Fibroblast of gingiva (primary cell): ENCODE results near the gene P4HB.

ENCODE experiments used
- DNase-seq: peaks from one replicate; pipeline ENCODE4 v3.0.0-alpha.2; 2011; ENCODE audit warnings: low read depth

Gene P4HB

DNA sequence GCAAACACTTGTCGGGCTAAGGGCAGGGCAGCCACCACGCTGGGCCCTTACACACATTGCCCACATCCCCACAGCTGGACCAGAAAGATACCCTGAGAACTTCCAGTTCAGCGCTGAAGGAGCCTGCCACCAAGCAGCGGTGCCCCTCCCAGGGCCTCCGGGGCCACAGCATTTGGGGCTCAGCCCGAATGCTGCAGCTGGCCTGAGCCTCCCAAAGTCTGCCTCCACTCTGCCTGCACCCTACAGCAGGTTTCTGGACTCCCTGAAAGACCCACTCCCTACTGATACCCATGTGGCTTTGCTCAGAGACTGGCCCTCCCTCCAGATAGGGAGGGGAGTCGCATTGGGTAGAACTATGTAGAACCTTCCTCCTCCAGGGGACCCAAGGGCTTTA lies 28.8 kb downstream of the P4HB start:
- no peak for DNase-seq

DNA sequence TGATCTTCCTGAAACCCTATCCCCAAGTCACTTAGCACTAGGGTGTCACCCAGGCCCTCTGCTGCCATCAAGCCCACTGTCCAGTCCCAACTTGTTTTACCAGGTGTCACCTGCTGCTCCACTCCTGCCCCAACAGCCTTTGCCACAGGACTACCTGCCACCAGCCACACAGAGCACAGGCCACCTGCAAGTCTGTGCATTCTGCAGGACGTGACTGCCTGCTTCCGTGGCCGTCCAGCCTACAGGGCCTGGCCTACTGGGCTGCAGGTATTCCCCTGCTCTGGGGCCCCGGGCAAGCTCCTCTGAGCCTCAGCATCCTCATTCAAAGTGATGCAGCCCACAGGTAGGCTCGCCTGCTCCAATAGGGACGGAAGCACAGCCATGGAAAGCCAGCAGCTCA lies 30.5 kb downstream of the P4HB start:
- DNase-seq = no peak

DNA sequence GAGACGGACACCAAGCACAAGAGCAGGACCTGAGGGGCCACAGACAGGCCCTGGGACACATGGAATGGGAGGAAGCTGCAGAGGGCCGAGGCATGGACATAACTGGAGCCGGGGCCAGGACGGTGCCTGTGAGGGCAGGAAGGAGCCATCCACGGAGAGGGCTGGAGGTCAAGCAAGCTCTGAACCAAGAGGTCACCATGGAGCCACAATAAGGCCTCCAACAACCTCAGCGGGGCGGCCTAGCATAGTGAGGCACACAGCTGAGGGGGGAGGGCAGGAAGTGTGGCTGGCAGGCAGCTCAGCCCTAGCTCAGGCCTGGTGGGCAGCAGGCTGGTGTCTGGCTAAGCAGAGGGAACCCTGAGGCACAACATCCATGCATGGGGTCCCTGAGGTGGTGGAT lies 31.7 kb downstream of the P4HB start:
- no peak for DNase-seq

DNA sequence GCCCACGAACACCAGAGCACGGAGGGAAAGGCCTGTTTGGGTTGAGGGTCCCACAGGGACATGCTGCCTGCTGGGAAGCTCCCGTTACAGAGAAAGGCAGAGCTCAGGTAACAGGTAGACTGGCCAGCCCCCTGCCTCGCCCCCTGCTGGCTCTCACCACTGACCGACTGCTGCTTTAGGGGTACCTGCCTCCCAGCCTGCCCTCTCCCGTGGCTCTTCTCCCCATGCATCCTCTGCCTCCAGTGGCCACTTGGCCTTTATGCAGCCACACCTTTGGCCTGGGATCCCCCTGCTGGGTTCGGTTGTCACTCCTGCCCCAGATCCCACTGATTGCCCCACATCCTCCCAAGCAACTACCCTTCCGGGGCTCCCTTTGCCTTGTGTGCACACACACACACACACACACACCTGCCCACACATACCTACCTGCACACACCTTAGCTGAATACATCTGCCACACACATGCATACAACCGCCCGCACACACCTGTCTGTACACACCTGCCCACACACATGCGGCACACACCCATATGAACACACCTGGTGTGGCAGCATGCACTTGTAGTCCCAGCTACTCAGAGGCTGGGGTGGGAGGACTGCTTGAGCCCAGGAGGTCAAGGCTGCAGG lies 34.4 kb downstream of the P4HB start:
- DNase-seq = no peak

DNA sequence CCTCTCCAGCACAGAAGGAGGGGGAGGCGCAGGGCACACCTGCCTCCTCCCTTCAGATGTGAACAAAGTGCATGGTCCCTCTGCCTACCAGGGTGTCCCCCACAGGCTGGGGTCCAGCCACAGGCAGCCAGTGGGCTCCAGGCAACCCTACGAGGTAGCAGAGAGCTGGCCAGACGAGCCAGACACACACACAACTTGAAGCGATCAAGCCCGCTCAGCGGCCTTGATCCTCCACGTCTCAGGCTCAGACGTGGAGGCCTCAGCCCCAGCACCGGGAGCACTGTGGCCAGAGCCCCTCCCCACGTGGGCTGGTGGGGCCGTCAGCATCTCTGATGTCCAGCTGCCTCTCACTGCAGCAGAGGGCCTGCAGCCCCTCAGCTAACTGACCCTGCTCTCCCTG lies 35.7 kb downstream of the P4HB start:
- no peak for DNase-seq

DNA sequence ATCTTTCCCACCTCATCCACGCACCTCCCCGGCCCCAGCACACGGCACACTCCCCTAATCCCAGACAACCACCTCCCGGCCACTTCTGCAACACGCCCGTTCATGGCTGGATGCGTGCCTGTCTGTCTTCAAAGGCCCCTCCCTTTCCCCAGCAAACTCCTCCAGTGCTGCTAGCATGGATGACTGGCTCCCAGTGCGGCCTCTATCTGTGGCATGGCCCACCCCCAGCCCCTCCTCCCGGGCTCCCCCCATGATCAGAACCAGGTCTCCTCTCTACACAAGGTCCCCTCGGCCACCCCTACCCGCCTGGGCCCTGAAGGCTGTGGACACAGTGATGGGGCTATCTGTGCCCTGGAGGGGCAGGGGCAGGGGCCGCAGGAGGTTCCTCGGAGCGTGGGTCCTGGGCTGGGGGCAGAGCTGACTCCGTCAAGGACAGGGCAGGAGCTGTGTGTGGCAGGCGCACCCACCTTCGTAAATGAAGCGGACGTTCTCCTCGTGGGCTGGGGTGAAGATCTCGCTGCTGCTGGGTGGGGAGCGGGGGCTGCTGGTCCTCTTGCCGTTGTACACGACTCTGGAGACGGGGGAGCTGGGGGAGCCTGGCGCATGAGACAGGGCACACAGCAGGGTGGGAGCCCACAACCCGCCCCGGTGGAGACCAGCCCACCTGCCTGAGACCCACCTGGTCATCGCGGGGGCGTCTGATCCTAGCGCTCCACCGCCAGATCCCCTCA lies 36.4 kb downstream of the P4HB start:
- DNase-seq = no peak

DNA sequence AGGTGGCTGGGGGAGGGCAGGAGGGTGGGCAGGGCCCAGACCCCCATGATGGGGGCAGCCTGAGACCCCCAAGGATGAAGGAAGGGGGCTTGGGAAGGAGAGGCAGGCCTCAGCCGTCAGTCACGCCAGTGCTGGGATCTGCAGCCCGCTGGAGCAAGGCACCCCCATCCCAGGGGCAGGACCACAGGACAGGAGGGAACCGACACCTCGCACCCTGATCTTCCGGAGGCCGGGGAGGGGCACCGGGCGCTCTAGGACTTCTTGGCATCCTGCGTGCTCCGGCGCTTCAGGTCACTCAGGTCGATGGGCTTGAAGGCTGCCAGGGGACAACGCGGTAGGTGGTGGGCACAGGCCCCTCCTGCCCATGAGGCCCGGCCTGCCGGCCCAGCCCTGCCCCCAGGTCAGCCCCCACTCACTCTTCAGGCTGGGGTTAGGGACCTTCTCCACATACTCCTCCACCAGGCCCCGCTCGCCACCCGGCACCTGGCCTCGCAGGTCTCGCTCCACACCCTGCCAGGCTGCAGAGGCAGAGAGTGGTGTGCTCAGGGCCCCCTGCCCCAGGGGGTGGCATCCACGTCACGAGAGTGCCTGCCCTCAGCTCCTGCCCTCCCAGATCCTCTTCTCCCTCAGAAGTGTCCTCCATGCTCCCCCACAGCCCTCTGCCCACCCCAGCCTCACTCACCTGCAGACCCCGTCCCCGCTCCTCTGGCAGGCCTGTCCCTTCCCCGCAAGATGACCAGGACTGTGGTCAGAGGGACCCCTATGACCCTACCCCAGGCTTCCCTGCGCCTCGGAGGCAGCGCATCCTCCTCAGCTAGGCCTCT lies 37.1 kb downstream of the P4HB start:
- no peak for DNase-seq

DNA sequence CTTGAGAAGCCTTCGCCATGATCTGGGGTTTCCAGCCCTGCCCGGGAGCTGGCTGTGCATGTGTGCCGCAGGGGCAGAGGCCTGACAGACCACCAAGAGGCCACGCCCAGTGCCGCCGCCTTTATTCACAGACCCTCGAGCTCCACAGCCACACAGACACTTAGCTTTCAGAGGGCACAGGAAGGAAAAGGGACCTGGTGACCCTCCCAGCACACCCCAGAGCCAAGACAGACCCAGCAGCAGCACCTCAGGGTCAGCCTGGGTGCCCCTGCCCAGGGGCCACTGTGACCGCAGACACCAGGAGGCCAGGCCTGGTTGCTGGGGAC lies 38.1 kb downstream of the P4HB start:
- DNase-seq = no peak

DNA sequence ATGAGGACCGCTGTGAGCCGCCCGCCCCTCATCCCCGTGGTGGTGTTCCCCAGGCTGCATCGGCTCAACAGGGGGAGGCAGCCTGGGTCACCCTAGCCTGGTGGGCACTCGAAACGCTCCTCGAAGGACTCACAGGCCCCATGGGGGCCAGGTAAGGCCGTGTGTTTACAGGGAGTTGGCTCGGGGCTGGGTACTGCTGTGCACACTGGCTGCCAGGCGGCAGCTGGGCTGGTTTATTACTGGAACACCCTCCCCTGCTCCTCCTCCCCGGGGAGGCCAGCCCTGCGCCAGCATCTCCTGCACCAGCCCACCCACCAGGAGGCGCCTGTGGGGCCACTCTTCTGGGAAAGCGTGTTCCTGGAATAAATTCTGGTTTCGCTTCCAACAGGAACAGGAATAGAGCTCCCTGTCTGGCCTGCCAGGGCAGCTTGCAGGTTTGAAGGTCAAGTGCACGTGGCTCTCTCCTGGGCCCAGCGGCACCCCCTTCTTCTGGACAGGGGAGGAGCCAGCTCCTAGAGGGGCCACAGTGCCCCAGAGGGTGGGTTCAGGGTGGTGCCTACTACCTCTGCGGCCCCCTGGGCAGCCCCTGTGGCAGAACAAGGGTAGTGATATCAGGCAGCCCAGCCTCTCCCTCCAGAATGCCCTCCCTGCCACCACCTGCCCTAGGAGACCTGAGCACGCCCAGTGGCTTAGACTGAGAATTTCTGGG lies 38.6 kb downstream of the P4HB start:
- DNase-seq = peak; percentile 49

DNA sequence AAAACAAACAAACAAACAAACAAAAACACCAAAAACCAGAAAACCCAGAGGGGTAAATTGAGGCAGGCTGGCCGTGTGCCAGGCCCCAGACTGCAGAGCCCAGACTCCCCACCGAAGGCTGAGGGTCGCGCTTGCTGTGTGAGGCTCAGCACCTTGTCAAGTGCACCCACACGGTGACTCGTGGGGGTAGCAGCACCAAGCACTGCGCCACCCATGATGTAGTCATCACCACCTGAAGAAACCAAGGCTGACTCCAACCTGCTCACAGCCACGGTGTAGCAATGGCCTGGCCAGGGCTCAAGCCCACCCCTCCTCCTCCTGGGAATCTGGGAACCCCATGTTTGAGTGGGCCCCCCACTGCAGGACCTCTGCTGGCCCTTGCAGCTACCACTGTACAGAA lies 39.2 kb downstream of the P4HB start:
- no peak for DNase-seq

DNA sequence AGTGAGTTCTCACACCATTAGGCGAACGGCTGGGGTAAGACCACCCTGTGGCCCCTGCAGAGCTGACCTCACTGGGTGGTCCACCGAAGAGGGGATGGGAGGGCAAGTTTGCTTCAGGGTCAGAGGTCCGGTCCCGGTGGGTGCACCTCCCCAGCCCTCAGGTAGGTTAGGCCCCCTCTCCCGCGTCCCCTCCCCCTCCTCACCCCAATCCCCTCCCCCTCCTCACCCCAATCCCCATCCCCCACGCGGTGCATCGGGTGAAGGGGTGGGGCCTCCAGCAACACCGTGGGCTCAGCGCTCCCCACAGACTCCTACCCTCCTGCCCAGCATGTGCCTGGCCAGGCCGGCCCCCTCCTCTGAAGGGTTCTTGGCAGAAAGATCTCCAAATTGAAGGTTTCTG lies 40.6 kb downstream of the P4HB start:
- DNase-seq = no peak

DNA sequence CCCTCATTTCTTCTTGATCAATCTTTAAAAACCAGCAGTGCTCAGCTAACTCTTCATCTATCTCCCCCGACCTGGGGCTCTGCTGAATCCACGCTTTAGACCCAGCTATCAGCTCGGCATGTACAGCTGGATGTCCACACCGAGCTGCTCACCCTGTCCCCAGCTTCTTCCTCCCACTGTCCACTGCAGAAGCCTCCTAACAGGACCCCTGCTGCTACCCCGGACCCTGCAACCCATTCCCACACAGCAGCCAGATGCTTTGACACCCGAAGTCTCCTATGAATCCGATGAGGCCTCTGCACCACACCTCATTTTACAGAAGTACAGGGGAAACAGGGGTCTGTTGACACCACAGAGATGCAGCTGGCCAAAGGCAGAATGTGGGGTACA lies 42.6 kb downstream of the P4HB start:
- no peak for DNase-seq

DNA sequence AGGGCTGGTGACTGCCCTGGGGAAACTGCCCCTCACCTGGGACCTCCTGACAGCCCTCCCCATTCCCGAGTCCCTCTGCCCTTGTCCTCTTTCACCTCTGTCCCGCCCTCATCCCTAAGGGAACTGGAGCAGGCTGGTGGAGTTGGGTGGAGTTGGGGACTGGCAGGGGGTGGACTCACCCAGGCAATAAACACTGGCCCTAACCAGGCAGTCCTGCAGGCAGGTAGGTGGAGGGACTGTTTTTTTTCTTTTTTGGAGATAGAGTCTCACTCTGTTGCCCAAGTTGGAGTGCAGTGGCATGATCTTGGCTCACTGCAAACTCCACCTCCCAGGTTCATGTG lies 44.7 kb downstream of the P4HB start:
- DNase-seq = no peak

DNA sequence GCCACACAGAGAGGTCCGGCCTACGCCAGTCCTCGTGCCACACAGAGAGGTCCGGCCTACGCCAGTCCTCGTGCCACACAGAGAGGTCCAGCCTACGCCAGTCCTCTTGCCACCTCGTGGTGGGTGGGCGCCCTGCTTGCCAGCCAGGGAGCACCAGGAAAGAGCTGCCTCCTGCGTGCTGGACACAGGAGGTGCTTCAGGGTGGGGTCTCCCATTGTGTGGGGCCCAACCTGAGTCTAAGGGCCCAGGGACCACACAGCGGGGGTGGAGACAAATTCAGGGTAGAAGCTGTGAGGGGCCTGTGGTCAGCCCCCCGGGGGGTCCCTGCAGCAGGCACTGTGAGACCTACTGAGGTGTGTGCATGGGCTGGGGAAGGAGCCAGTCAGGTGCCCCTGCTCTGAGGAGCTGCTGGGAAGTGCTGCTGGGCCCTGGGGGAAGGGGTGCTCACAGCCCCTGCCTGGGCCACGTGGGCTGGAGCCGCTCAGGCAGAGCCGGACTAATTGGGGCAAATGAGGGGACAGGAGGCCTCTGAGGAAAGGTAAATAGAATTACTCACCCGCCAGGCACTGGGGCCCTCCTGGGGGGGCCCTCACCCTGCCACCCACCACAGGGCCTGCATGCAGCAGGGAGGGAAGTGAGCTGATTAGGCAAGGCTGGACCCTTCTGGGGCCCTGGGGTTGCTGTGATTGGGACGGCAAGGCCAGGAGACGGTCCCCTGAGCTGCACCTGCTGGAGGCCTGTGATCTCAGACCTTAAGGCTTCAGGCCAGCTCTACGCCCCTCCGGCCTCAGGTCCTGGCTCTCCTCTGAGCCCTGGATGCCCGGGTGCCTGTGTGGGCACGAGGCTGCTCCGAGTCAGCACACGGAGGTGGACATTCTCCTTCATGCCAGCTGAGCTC lies 45.3 kb downstream of the P4HB start:
- DNase-seq = no peak

DNA sequence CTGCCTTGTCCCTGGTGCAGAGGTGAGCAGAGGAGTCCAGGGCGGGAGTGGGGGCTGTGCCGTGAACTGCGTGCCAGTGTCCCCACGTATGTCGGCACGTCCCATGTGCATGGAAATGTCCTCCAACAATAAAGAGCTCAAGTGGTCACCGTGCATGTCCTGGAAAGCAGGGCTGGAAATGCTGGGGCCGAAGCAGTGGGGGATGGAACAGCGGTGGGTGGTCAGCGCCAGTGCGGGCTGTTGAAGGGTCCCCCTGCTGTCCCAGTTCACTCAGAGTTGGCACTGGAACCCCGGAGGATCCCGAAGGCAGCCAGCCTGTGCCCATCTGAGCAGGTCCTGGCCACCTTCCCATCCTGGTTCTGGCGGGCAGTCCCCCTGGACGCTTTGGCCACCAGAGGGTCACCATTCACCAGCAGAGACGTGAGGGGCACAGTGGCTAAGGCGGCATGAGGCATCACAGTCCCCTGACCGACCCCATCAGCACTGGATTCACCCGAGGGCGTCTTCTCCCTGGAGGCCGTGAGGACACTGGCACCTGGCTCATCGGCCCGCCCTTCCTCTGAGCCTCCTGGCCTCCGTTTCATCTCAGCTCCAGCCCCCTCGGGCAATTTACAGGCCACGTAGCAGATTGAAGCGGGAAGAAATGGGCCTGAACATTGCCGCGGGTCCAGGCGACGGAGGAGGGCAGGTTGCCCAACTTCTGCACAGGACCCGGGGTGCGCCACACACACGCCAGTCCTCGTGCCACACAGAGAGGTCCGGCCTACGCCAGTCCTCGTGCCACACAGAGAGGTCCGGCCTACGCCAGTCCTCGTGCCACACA lies 46.3 kb downstream of the P4HB start:
- no peak for DNase-seq

DNA sequence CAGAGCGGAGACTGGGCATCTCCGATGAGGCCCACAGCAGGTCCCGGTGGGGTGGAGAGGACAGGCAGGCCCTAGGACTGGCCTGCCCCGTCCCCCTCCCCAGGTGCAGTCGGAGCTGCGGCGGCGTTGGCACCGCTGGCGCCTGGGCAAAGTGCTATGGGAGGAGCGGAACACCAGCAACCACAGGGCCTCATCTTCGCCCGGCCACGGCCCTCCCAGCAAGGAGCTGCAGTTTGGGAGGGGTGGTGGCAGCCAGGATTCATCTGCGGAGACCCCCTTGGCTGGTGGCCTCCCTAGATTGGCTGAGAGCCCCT lies 47.0 kb downstream of the P4HB start:
- no peak for DNase-seq

DNA sequence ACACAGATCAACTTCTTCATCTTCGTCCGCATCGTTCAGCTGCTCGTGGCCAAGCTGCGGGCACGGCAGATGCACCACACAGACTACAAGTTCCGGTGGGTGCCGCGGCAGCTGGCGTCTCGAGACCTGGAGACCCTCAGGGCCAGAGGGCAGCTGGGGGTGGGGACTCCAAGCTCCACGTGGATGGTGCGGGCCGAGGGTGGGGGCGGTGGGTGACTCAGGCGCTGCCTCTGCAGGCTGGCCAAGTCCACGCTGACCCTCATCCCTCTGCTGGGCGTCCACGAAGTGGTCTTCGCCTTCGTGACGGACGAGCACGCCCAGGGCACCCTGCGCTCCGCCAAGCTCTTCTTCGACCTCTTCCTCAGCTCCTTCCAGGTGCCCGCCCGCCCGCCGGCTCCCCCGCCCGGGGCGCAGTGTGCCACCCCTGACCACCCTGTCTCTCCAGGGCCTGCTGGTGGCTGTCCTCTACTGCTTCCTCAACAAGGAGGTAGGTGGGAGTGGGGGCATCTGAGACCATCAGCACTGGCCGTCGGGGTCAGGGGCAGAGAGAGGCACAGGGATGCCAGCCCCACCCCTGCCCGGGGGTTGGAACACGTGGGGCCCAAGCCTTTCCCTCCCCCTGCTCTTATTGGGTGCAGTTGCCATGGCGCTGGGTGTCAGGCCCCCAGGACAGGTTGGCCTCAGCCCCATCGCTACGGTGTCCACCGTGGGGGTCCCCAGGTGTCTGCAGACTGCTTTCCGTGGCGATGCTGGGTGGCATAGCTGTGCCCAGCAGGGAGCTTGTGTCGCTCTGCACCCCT lies 47.6 kb downstream of the P4HB start:
- DNase-seq = no peak

DNA sequence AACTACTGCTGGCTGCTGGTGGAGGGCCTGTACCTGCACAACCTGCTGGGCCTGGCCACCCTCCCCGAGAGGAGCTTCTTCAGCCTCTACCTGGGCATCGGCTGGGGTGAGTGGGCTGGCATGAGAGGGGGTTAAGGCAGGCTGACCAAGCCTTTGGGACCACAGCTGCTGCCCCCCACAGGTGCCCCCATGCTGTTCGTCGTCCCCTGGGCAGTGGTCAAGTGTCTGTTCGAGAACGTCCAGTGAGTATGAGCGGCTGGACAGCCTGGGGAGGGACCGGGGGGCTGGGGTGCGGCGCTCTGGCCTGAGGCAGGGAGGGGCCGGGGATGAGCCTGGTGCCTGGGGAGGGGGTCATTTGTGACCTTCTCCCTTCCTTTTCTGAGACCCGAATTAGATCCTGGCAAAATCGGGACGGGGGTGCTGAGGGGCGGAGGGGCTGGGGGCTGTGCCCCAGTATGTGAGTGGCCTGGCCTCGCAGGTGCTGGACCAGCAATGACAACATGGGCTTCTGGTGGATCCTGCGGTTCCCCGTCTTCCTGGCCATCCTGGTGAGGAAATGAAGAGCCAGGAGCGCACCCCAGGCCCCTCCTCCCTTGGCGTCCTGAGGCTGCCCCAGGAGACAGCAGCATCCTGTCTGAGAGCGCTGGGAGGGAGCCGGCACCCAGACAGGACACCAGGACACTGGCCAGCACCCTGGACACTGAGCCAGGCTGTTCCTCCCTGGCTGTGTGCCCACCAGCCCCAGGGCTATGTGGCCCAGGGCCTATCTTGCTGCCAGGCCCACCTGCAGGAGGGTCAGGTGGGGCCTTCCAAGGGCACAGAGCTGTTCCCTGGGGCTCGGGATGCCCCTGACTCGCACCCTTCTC lies 48.4 kb downstream of the P4HB start:
- no peak for DNase-seq
